PFSK-1 (cell line): ENCODE results near the gene NCF2.

Source experiments
- FOXP2 ChIP-seq: optimal IDR thresholded peaks from 2 replicates; pipeline ENCODE3; 2011; ENCODE audit warnings: borderline replicate concordance, control low read depth, inconsistent platforms; ENCODE audit not compliant: insufficient read depth; ENCODE audit errors: extremely low read length, extremely low read depth
- POLR2AphosphoS5 ChIP-seq: IDR thresholded peaks from 2 replicates; pipeline ENCODE4 v1.6.1; 2012; ENCODE audit warnings: low read depth, mild to moderate bottlenecking, control low read depth, low read length, moderate library complexity
- REST ChIP-seq, 2 experiments: IDR thresholded peaks; 2 replicates each; pipeline versions ENCODE4 v1.6.1 to v1.8.0; 2011 to 2012; ENCODE audit warnings: low read depth in 2 of 2, low read length in 2 of 2, control low read depth in 1 of 2, inconsistent platforms in 1 of 2, mild to moderate bottlenecking in 1 of 2, moderate library complexity in 1 of 2; ENCODE audit not compliant: insufficient read depth in 1 of 2
- SIN3A ChIP-seq: IDR thresholded peaks from 2 replicates; pipeline ENCODE4 v1.6.1; 2012; ENCODE audit warnings: mild to moderate bottlenecking, low read length, moderate library complexity, borderline replicate concordance; ENCODE audit not compliant: insufficient read depth
- TAF1 ChIP-seq: IDR thresholded peaks from 2 replicates; pipeline ENCODE4 v1.6.1; 2012; ENCODE audit warnings: low read length, control low read depth, borderline replicate concordance; ENCODE audit not compliant: insufficient read depth

Gene NCF2

GRCh38 chr1:183630748-183631147 lies 40.5 kb upstream of the NCF2 start:
- TF ChIP-seq POLR2AphosphoS5: no peak
- TF ChIP-seq SIN3A: no peak
- no peak for TF ChIP-seq FOXP2
- no peak for TF ChIP-seq REST (IDR thresholded peaks at IDR 0.05; ENCODE audit: insufficient read depth in 1 of 2, low read depth in 2 of 2, low read length in 2 of 2)
- TF ChIP-seq TAF1: no peak

GRCh38 chr1:183628537-183628936 lies 38.3 kb upstream of the NCF2 start:
- TF ChIP-seq POLR2AphosphoS5: no peak
- no peak for TF ChIP-seq SIN3A
- no peak for TF ChIP-seq TAF1
- TF ChIP-seq REST (IDR thresholded peaks at IDR 0.05; ENCODE audit: insufficient read depth in 1 of 2, low read depth in 2 of 2, low read length in 2 of 2): no peak
- no peak for TF ChIP-seq FOXP2

- TF ChIP-seq FOXP2 (no peak), REST (IDR thresholded peaks at IDR 0.05; ENCODE audit: insufficient read depth in 1 of 2, low read depth in 2 of 2, low read length in 2 of 2) (no peak)
Measured at GRCh38 chr1:183622884-183623785, 32.9 kb upstream of the NCF2 start.

GRCh38 chr1:183622013-183622412 lies 31.8 kb upstream of the NCF2 start:
- TF ChIP-seq FOXP2 (no peak), TAF1 (no peak), REST (IDR thresholded peaks at IDR 0.05; ENCODE audit: insufficient read depth in 1 of 2, low read depth in 2 of 2, low read length in 2 of 2) (no peak), POLR2AphosphoS5 (no peak), SIN3A (no peak)

GRCh38 chr1:183620311-183620710 lies 30.1 kb upstream of the NCF2 start:
- TF ChIP-seq FOXP2 (no peak), TAF1 (no peak), REST (IDR thresholded peaks at IDR 0.05; ENCODE audit: insufficient read depth in 1 of 2, low read depth in 2 of 2, low read length in 2 of 2) (no peak), SIN3A (no peak), POLR2AphosphoS5 (no peak)
